Karpas-422 (cell line): ENCODE measurements around the gene C19orf25. TPM values are rescaled to one million over a fixed set of nuclear protein-coding genes. Genes with fewer than 3 reads are reported as not detected.

Source experiments
- DNase-seq: peaks from one replicate; pipeline ENCODE4 v3.0.0-alpha.2; 2015
- H2AFZ ChIP-seq: fragments of 200-600 bp; sonication (generic); 2 replicates; pipeline ENCODE4 v1.6.1; 2014; ENCODE audit warnings: antibody characterized with exemption, low read length, mixed read lengths
- H3K27ac ChIP-seq: fragments of 200-600 bp; sonication (generic); 2 replicates; pipeline ENCODE4 v1.5.1; 2014; ENCODE audit warnings: mild to moderate bottlenecking, low read length, moderate library complexity
- H3K27me3 ChIP-seq: fragments of 200-600 bp; sonication (generic); 2 replicates; pipeline ENCODE4 v1.6.1; 2014; ENCODE audit warnings: low read length, mixed read lengths
- H3K36me3 ChIP-seq: fragments of 200-600 bp; sonication (generic); 2 replicates; pipeline ENCODE4 v1.6.1; 2014; ENCODE audit warnings: low read length, mixed read lengths; ENCODE audit not compliant: insufficient read depth
- H3K4me1 ChIP-seq: fragments of 200-600 bp; sonication (generic); 2 replicates; pipeline ENCODE4 v1.6.1; 2014; ENCODE audit warnings: mild to moderate bottlenecking, low read length, mixed read lengths
- H3K4me2 ChIP-seq: fragments of 200-600 bp; sonication (generic); 2 replicates; pipeline ENCODE4 v1.6.1; 2014; ENCODE audit warnings: low read length, low read depth, mild to moderate bottlenecking; ENCODE audit not compliant: poor library complexity, severe bottlenecking
- H3K4me3 ChIP-seq: fragments of 200-600 bp; sonication (generic); 2 replicates; pipeline ENCODE4 v1.5.1; 2014; ENCODE audit warnings: mild to moderate bottlenecking, antibody characterized with exemption, low read length, mixed read lengths
- H3K79me2 ChIP-seq: fragments of 200-600 bp; sonication (generic); 2 replicates; pipeline ENCODE4 v1.6.1; 2014; ENCODE audit warnings: mild to moderate bottlenecking, low read length, mixed read lengths
- H3K9ac ChIP-seq: fragments of 200-600 bp; sonication (generic); 2 replicates; pipeline ENCODE4 v1.6.0; 2014; ENCODE audit warnings: low read length
- H3K9me2 ChIP-seq: fragments of 200-600 bp; sonication (generic), shearing (Covaris generic); replicated peaks from 2 replicates; pipeline ENCODE4 v1.6.0; 2014; ENCODE audit warnings: mild to moderate bottlenecking, low read length, moderate library complexity; ENCODE audit not compliant: insufficient read depth
- H3K9me3 ChIP-seq: fragments of 300-700, 200-600 bp; sonication (generic); 2 replicates; pipeline ENCODE4 v1.6.1; 2014; ENCODE audit warnings: low read length, mixed read lengths
- H4K20me1 ChIP-seq: fragments of 200-600 bp; sonication (generic); 2 replicates; pipeline ENCODE4 v1.6.1; 2014; ENCODE audit warnings: mild to moderate bottlenecking, antibody characterized with exemption, low read length, low read depth; ENCODE audit not compliant: insufficient read depth
- total RNA-seq: library from RNA; depleted of rRNA; stranded (reverse); fragments of >200 nt; shearing (Covaris generic); gene quantifications from 2 replicates; pipeline ENCODE4 v1.2.3, GENCODE V29; 2014; ENCODE audit warnings: low replicate concordance

Gene C19orf25
- total RNA-seq, 1 experiment from 2014 or later = 26.4 TPM

DNA sequence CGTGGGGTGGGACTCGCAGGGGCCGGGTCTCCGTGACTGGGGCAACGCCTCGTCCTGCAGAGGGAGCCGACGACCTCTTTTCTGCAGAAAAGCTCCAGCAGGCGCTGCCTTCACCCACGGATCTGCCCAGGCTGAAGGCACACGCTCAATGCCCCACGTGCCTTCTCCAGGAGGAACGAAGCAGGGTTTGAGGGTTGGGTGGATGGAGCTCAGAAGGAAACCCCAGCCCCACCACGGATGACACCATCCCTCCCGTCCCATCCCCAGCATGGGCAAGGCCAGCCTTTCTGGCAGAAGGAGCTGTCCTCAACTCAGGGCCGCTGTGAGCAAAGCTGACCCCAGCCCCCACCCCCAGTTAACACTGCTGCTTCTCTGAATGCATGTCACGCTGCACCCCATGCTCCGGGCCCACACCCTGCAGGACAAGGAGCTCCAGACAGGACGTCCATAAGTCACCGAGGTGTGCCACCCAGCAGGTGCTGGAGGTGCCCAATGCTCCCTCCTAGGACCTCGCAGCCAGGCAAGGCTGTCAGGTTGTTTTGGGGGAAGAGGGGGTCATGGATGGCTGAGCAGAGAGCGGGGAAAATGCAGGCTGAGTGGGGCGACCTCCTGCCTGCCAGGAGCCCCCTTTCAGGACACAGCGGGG, 7.4 kb downstream of the C19orf25 start:
- no peak overlapping the region for H3K27ac ChIP-seq
- peak; percentile 65 for DNase-seq
- H3K27me3 ChIP-seq = no peaks in the 10 kb centered on the region
- no peak overlapping the region for H2AFZ ChIP-seq
- H4K20me1 ChIP-seq = peaks cover 51% of the 10 kb centered on the region; the same call in 1 of the 2 replicates
- no peak overlapping the region for H3K4me2 ChIP-seq
- no peaks in the 10 kb centered on the region for H3K36me3 ChIP-seq
- no peak overlapping the region for H3K4me3 ChIP-seq
- 0 out of 2 replicates have a peak overlapping the region, but pooled peaks have one; percentile 8 for H3K9ac ChIP-seq
- H3K79me2 ChIP-seq = no peaks in the 10 kb centered on the region
- H3K4me1 ChIP-seq = peaks cover 21% of the 10 kb centered on the region
- no peaks in the 10 kb centered on the region for H3K9me3 ChIP-seq
- H3K9me2 ChIP-seq = no peaks in the 10 kb centered on the region

DNA sequence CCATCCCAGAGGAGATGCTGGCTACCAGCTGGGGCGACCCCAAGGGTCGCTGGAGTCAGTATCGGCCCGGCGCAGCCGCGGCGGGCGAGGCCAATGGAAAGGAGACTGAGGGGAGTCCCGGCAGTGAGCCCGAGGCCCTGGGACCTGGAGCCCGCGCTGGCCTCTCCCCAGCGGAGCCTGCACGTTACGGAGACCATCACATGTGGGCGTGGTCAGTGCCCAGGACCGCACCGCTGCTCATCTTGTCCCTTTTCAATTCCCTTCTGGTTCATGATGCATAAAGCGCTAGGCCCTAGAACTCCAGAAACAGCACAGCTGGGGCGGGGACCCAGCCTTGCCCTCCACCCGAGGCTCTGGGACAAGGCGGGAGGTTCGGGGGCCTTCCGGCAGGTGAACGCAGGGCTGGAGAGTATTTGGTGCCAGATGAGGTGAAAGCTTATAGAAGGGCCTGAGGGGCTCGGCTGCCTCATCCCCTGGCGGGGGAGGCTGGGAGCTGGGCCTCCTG, 8.0 kb downstream of the C19orf25 start:
- Histone ChIP-seq H3K4me1 (peaks cover 21% of the 10 kb centered on the region), H3K4me2 (no peak overlapping the region), H3K27ac (no peak overlapping the region), H4K20me1 (peaks cover 45% of the 10 kb centered on the region; the same call in 1 of the 2 replicates), H2AFZ (no peak overlapping the region), H3K9ac (no peak overlapping the region), H3K27me3 (no peaks in the 10 kb centered on the region), H3K79me2 (no peaks in the 10 kb centered on the region), H3K9me2 (no peaks in the 10 kb centered on the region), H3K9me3 (no peaks in the 10 kb centered on the region), H3K36me3 (no peaks in the 10 kb centered on the region), H3K4me3 (no peak overlapping the region)
- no peak for DNase-seq

DNA sequence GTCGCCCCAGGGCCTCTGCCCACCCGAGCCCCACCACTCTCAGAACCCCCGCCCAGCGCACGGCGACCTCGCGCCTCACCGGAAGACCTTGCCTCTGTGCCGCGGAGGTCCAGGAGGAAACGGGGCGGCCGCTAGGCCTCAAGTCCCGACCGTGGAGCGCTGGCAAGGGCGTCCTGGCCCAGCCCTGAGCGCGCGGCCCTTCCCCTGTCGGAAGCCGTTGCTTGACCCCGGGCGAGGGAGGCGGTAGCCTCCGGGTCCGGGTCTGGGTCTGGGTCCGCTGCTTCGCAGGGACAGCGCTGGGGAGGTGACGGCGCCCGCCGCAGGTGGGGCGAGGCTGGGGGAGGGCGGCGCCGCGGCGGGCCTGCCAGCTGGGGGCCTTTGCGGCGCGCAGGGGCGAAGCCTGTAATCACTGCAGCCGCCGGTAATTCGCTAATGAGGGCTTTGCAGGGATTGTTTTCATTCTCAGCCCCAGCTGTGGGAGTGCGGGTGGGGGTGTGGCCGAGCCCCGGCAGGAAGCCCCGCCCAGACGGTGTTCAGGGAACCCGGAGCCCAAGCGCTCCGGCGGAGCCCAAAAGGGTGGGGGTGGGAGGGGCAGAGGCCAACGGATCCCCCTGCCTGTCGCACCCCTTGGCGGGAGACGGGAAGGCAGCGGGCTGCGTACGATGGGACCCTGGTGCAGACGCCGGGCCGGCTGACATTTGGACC, 8.6 kb downstream of the C19orf25 start:
- no peaks in the 10 kb centered on the region for H3K9me2 ChIP-seq
- no peak overlapping the region for H3K4me2 ChIP-seq
- no peak overlapping the region for H3K27ac ChIP-seq
- H3K36me3 ChIP-seq = no peaks in the 10 kb centered on the region
- H4K20me1 ChIP-seq = peaks cover 44% of the 10 kb centered on the region; the same call in 1 of the 2 replicates
- H3K9ac ChIP-seq = no peak overlapping the region
- no peaks in the 10 kb centered on the region for H3K27me3 ChIP-seq
- DNase-seq = peak; percentile 82
- peaks cover 21% of the 10 kb centered on the region for H3K4me1 ChIP-seq
- H3K4me3 ChIP-seq = no peak overlapping the region
- H3K79me2 ChIP-seq = no peaks in the 10 kb centered on the region
- H3K9me3 ChIP-seq = no peaks in the 10 kb centered on the region
- no peak overlapping the region for H2AFZ ChIP-seq

DNA sequence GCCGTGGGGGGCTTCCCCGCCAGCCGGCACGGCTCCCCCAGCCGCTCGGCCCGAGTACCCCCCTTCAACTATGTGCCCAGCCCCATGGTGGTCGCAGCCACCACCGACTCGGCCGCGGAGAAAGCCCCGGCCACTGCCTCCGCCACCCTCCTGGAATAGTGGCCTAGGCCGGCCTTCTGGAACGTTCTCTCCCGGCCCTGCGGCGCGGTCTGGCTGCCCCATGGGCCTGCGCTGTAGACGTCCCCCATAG, 9.0 kb downstream of the C19orf25 start:
- Histone ChIP-seq H3K9ac (no peak overlapping the region), H3K36me3 (no peaks in the 10 kb centered on the region), H3K4me2 (no peak overlapping the region), H3K79me2 (no peaks in the 10 kb centered on the region), H3K9me2 (no peaks in the 10 kb centered on the region), H3K9me3 (no peaks in the 10 kb centered on the region), H4K20me1 (peaks cover 44% of the 10 kb centered on the region; the same call in 1 of the 2 replicates), H3K4me3 (no peak overlapping the region), H3K4me1 (peaks cover 21% of the 10 kb centered on the region), H3K27me3 (no peaks in the 10 kb centered on the region), H3K27ac (no peak overlapping the region), H2AFZ (no peak overlapping the region)
- no peak for DNase-seq

DNA sequence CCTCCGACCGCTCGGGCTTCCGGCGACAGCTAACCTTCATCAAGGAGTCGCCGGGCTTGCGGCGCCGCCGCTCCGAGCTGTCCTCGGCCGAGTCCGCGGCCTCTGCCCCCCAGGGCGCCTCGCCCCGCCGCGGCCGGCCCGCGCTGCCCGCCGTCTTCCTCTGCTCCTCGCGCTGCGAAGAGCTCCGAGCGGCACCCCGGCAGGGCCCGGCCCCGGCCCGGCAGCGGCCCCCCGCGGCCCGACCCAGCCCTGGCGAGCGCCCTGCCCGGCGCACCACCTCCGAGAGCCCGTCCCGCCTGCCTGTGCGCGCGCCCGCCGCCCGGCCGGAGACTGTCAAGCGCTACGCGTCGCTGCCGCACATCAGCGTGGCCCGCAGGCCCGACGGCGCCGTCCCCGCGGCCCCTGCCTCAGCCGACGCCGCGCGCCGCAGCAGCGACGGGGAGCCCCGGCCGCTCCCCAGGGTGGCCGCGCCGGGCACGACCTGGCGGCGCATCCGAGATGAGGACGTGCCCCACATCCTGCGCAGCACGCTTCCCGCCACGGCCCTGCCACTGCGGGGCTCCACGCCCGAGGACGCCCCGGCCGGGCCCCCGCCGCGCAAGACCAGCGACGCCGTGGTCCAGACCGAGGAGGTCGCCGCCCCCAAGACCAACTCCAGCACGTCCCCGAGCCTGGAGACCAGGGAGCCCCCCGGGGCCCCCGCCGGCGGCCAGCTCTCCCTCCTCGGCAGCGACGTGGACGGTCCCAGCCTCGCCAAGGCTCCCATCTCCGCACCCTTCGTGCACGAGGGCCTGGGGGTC, 9.6 kb downstream of the C19orf25 start:
- Histone ChIP-seq H3K27ac (no peak overlapping the region), H3K4me2 (no peak overlapping the region), H3K9me2 (no peaks in the 10 kb centered on the region), H3K9ac (peak overlapping the region; percentile 69), H3K36me3 (no peaks in the 10 kb centered on the region), H2AFZ (no peak overlapping the region), H3K27me3 (no peaks in the 10 kb centered on the region), H3K4me3 (peak overlapping the region; percentile 64; the same call in 1 of the 2 replicates), H3K4me1 (peaks cover 21% of the 10 kb centered on the region), H3K79me2 (no peaks in the 10 kb centered on the region), H4K20me1 (peaks cover 40% of the 10 kb centered on the region; the same call in 1 of the 2 replicates), H3K9me3 (no peaks in the 10 kb centered on the region)
- peak; percentile 83 for DNase-seq

DNA sequence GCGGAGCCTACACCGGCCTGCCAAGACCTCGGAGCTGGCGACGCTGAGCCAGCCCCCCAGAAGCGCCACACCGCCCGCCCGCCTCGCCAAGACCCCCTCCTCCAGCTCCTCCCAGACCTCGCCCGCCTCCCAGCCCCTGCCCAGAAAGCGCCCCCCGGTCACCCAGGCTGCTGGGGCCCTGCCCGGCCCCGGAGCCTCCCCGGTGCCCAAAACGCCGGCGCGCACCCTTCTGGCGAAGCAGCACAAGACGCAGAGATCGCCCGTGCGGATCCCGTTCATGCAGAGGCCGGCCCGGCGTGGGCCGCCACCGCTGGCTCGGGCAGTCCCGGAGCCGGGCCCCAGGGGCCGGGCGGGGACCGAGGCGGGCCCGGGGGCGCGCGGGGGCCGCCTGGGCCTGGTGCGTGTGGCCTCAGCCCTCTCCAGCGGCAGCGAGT, 10.2 kb downstream of the C19orf25 start:
- peak; percentile 74 for DNase-seq
- Histone ChIP-seq H3K36me3 (no peaks in the 10 kb centered on the region), H3K9me3 (no peaks in the 10 kb centered on the region), H3K79me2 (no peaks in the 10 kb centered on the region), H3K4me1 (peaks cover 21% of the 10 kb centered on the region), H3K9ac (peak overlapping the region; percentile 69), H3K4me2 (peak overlapping the region; percentile 65), H3K27ac (no peak overlapping the region), H3K27me3 (no peaks in the 10 kb centered on the region), H2AFZ (no peak overlapping the region), H4K20me1 (peaks cover 38% of the 10 kb centered on the region; the same call in 1 of the 2 replicates), H3K4me3 (peak overlapping the region; percentile 64; the same call in 1 of the 2 replicates), H3K9me2 (no peaks in the 10 kb centered on the region)

DNA sequence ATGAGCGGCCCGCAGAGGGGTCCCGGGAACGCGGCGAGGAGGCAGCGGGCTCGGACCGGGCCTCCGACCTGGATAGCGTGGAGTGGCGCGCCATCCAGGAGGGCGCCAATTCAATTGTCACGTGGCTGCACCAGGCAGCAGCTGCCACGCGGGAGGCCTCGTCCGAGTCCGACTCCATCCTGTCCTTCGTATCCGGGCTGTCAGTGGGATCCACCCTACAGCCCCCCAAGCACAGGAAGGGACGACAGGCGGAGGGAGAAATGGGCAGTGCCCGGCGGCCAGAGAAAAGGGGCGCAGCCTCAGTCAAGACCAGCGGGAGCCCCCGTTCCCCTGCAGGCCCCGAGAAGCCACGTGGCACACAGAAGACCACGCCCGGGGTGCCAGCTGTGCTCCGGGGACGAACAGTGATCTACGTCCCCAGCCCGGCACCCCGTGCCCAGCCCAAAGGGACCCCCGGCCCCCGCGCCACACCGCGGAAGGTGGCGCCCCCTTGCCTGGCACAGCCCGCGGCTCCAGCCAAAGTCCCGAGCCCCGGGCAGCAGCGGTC, 10.7 kb downstream of the C19orf25 start:
- Histone ChIP-seq H3K4me3 (peak overlapping the region; percentile 64), H3K9me2 (no peaks in the 10 kb centered on the region), H3K4me1 (peaks cover 21% of the 10 kb centered on the region), H2AFZ (no peak overlapping the region), H3K27me3 (no peaks in the 10 kb centered on the region), H3K27ac (no peak overlapping the region), H3K36me3 (no peaks in the 10 kb centered on the region), H3K4me2 (peak overlapping the region; percentile 65), H3K9ac (peak overlapping the region; percentile 69), H4K20me1 (peaks cover 34% of the 10 kb centered on the region; the same call in 1 of the 2 replicates), H3K9me3 (no peaks in the 10 kb centered on the region), H3K79me2 (no peaks in the 10 kb centered on the region)
- DNase-seq = no peak
